Putamen (tissue), 1 donor: Measurements from ENCODE around the gene PLIN1.
"Not testable (repeated sequence)": the region's sequence is repeated elsewhere in the genome, so short reads cannot be mapped to it uniquely, and the experiment has no call there.

Source experiments
- DNase-seq: peaks from one replicate; pipeline ENCODE4 v3.0.0-alpha.2; 2016; ENCODE audit warnings: low spot score

Gene PLIN1

GRCh38 chr15:89679212-89679611 is at the start of gene PLIN1:
PLIN1 (minus strand) TSS chr15:89679367; CDS start chr15:89677489, 1,878 bp downstream.
- DNase-seq: no peak

- no peak for DNase-seq
These were observed 49.1 kb upstream of the PLIN1 start for GRCh38 chr15:89728254-89728653.

- DNase-seq: no peak
These were observed 45.9 kb upstream of the PLIN1 start for GRCh38 chr15:89725064-89725463.

GRCh38 chr15:89724621-89725020 is 45.5 kb upstream of the PLIN1 start:
- DNase-seq: no peak

GRCh38 chr15:89723031-89723430 is 43.9 kb upstream of the PLIN1 start:
- no peak for DNase-seq

GRCh38 chr15:89714775-89715174 is 35.6 kb upstream of the PLIN1 start:
- DNase-seq: no peak

- no peak for DNase-seq
These were observed 28.4 kb upstream of the PLIN1 start for GRCh38 chr15:89707577-89707976.

GRCh38 chr15:89704411-89704810 is 25.2 kb upstream of the PLIN1 start:
- DNase-seq: no peak

- no peak for DNase-seq
These were observed 16.0 kb upstream of the PLIN1 start for GRCh38 chr15:89695198-89695597.

GRCh38 chr15:89693696-89694095 is 14.5 kb upstream of the PLIN1 start:
- DNase-seq: no peak

GRCh38 chr15:89693091-89693490 is 13.9 kb upstream of the PLIN1 start:
- DNase-seq: no peak

- DNase-seq: peak; percentile 66
These were observed 11.4 kb upstream of the PLIN1 start, which contains the start of the genes PEX11A and WDR93 for GRCh38 chr15:89690276-89691218. PEX11A (minus strand) TSS chr15:89690754; CDS start chr15:89690632, 122 bp downstream. WDR93 (plus strand) TSS chr15:89690811; CDS start chr15:89701747, 10,936 bp downstream.

- DNase-seq: not testable (repeated sequence)
These were observed 10.7 kb upstream of the PLIN1 start for GRCh38 chr15:89689930-89690275.

GRCh38 chr15:89686522-89686921 is 7.4 kb upstream of the PLIN1 start:
- DNase-seq: no peak

- no peak for DNase-seq
These were observed 6.8 kb upstream of the PLIN1 start for GRCh38 chr15:89685995-89686394.

- no peak for DNase-seq
These were observed 2.0 kb upstream of the PLIN1 start for GRCh38 chr15:89681146-89681545.

GRCh38 chr15:89680282-89680873 is 1.2 kb upstream of the PLIN1 start:
- DNase-seq: peak; percentile 53

GRCh38 chr15:89677381-89677780 is 1.8 kb downstream of the PLIN1 start:
- no peak for DNase-seq

GRCh38 chr15:89675606-89676005 is 3.6 kb downstream of the PLIN1 start:
- DNase-seq: no peak

GRCh38 chr15:89674526-89674925 is 4.6 kb downstream of the PLIN1 start:
- DNase-seq: no peak

GRCh38 chr15:89673165-89673512 is 6.0 kb downstream of the PLIN1 start:
- DNase-seq: no peak

- no peak for DNase-seq
These were observed 6.7 kb downstream of the PLIN1 start for GRCh38 chr15:89672221-89673164.
